GF-D8 (cell line): ENCODE measurements around the gene NPM1.

Source experiments
- DNase-seq: peaks from one replicate; lab custom pipeline; 2025; lab: John Stamatoyannopoulos, UW

Gene NPM1

DNA sequence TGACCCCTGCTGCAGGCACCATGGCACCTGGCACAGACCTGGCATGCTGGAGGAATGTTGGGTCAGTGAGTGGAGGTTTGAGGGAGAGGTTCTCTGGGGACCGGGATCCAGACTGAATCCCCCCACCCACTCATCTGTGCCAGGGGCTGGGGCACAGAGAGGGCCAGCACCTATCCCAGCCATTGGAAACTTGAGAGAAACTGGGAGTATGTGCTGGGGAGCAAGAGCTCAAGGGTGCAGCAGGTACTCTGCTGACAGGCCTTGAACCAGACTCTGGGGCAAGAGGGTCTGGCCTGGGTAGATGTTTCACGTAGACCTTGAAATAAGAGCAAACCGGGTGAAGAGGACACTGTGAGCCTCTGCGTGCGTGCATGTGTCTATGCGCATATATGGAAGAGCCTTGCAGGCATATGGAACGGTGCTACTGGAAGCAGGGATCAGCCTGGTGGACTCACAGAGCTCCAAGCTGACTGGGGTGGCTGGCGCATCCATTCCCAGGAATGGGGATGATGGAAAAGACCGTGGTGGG is 40.6 kb downstream of the NPM1 start:
- DNase-seq, result no peak

DNA sequence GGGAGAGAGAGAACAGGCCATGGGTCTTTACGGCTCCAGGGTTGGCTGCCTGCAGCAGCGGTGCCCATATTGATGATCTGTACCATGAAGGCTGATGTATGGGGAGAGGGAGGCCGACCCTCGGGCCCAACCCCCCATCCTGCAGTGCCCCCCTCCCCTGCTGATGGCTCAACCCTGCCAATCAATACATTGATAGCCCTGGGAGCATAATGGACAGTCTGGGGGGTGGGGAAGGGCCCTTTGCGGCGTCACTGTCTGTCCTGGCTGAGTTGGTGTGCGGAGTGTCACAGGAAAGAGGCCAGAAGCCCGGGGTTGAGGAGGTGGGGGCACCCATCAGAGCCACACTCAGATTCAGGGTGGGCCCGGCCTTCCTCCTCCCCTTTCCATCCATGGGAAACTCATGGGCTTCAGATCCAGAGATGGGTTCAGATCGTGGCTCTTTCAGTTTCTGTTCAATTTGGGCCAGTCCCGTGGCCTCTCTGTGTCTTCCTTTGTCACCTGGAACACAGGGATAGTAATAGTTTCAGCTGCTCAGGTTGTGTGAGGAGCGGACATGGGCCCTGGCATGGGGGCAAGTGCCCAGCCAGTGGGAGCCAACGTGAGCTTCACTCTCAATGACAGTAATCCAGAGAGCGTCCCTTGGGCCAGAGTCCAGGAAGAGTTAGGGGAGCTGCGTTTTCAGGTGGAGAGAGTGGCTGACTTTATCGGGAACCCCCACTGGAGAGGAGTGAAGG is 41.3 kb downstream of the NPM1 start:
- DNase-seq, result no peak

DNA sequence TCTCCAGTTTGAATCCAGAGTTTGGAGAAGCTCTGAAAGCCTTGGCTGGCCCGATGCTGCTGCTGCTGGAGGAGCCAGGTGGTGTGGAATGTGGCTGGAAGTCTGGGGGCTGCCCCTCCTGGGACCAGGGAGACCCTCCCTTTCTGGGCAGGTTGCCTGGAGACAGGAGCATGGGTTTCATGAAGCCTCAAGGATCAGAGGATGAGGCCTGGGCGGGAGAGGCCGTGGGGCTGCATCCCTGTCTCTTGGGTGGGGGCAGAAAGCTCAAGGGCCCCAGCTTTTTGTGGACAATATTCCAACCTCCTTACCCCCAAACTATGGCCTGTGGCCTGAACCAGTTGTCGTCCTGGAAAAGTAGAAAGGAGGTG is 41.9 kb downstream of the NPM1 start:
- no peak for DNase-seq

DNA sequence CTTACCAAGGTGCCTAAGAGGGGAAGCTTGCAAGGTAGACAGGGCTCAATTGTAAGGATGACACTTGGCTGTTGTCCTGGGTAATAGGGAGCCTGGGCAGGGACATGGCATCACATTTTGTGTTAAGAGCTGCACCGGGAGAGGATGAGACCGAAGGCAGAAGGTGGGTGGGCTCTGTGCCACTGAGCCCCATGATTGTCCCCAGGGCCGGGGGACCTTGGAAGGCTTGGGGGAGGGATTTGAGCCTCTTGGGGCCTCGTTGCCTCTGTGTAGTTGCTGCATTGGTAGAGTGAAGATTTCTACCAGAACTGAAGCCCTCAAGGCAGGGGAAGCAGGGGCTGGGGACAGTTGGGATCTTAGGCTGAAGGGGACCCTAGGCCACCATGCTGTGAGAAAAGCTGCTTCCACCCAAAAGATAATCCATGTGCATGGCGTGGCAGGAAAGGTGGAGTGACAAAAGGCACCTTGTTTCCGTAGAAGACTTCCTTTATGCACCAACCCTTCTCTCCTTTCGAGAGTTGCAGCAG is 43.7 kb downstream of the NPM1 start:
- DNase-seq, result no peak

DNA sequence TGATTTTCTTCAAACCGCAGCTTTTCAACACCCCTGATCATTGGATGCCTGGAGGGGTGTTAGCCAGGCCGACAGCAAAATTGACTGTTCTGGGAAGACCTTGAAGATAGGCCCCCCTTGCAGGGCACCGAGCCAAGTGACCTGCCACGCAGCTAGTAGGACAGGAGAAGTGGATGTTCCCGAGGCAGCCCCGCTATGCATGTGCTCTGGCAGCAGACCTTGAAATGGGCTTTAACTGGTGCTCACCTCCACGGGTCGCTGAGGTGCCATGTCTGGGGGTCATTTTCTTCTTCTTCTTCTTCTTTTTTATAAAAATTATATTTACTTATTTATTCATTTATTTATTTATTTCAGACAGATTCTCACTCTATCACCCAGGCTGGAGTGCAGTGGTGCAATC is 44.4 kb downstream of the NPM1 start:
- no peak for DNase-seq

DNA sequence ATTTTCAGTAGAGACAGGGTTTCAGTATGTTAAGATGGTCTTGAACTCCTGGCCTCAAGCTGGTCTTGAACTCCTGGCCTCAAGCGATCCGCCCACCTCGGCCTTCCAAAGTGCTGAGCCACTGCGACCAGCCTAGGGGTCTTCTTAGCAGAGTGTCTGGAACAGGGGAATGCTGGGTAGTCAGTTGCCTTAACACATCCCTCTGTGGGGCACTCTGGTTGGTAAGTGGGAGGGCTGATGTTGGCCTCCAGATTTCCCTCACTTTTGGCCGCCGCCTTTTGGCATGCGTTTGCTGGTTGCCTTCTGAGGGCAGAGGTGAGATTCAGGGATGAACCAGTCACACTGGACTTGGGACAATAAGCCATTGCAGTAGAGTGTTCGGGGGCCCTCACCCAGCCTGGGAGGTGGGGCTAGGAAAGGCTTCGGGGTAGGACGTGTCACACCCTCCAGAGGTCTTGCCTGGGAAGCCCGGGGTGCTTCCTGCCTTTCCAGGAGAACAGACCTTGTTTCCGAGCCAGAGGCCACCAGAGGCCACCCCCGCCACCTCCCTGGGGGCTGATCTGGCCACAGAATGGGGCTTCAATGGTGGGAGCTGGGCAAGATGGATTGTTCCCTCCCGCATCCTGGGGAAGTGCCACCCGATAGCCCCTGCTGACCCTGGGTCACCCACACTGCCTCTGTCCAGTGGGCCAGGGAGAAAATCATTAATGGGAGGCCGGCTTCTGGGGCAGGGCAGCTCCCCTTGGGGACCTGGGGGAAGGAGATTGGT is 45.1 kb downstream of the NPM1 start:
- DNase-seq, result no peak

DNA sequence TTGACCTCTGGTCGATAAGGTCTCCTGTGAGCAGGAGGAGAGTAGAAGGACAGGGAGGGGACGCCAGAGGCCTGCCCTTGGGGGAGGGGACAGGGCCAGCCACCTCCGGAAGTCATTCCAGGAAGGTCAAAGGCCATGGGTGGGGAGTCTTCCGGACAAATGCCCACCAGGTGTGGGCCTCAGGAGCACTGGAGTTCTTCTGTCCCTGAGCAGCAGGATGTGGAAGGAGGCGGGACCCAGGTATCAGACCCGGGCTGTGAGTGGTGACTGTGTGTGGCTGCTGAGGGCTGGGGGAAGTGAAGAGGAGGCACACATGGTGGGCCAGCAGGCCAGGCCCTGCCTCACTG is 45.7 kb downstream of the NPM1 start:
- no peak for DNase-seq

DNA sequence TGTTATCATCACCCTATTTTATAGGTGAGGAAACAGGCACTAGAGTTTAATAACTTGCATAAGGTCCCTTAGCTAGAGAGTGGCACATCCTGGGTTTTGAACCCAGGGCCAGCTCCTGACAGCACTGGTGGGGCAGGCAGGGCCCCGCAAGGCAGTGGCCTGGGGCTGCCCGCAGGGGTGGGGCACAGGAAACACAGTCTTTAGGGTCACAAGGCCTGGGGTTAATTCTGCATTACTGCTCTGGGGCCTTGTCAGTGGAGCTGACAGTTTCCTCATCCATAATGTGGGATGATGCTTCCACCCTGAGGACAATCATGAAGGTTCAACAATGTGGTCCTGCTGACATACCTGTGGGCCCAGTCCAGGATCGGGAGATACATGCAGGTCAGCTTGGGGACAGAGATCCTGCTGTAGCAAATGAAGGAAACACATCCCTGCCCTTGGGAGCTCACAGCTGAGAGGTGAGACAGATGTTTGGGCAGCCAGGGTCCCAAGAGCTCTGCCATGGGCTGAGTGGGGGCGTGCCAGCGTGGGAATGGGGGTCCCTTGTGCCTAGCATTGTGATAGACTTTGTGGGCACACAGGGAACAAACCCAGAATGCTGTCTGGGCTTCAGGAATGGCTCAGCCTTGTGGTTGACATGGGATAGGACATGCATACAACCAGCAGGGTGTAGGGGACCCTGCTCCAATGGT is 46.5 kb downstream of the NPM1 start:
- no peak for DNase-seq

DNA sequence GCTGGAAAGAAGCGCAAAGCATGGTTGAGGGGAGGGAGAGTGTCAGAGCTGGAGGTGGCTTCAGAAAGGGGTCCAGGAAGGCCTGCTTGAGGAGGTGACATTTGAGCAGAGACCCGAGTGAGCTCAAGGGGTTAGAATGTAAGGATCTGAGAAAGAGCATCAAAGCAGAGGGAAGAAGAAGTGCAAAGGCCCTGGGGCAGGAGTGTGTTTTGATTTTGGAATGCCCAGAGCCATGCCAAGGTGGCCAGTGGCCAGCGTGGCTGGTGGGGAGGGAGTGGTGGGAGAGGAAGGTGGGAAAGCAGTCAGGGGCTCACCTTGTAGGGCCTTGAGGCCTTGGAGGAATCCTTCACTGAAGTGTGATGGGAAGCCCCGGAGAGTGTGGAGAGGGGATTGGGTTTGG is 47.2 kb downstream of the NPM1 start:
- no peak for DNase-seq

DNA sequence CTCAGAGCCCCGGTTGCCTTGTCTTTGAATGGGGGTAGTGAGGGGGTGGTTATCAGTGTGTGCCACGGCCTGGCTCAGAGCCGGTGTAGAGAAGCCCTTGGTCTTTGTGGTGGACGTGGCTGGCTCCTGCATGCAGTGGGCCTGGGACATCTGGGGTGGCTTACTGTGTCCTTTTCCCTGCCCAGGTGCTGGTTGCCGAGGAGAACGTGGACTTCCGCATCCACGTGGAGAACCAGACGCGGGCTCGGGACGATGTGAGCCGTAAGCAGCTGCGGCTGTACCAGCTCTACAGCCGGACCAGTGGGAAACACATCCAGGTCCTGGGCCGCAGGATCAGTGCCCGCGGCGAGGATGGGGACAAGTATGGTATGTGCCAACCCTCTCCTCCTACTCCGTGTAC is 48.3 kb downstream of the NPM1 start:
- no peak for DNase-seq

DNA sequence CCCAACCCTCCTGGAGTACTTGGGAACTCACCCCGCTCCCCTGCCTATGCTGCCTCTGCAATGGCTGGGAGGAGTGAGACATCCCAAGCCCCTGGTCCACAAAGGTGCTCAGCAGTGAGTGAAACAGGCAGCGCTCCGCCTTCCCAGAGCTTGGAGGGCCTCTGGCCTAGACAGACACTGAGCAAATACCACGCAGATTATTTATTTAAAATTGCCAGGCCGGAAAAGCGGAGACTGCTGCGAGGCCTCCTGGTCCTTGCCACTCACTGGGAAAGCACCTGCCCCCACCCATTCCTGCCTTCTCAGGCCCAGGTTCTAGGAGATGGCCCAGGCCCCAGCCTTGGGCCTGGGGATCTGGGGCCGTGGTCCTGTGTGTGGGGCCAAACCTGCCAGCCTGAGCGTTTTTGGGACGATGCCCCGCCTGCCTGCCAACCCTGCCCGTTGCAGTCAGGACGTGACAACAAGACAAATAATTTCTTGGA is 49.2 kb downstream of the NPM1 start:
- DNase-seq, result no peak

DNA sequence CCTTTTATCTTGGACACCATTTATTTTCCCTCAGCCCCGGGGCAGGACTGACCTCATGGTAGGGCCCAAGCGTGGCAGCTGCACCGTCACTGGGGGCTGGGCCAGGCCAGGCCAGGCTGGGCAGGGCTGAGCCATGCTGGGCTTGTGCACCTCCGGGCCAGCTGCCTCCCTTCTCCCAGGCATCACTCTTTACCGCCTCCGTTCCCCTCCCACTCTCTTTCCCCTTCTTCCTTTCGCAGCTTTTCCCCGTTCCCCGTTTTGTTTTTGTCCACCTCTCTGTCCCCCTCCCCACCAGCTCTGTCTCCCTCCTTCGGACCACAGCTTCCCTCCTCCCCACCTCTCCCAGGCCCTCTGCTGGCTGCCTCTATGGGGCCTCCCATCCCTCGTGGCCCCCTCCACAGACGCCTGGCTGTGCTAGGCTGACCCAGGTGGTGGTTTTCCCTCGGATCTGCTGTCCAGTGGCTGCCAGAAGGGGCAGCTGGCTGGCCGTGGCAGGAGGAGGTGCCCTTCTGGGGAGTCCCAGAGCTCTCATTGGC is 49.7 kb downstream of the NPM1 start:
- no peak for DNase-seq

DNA sequence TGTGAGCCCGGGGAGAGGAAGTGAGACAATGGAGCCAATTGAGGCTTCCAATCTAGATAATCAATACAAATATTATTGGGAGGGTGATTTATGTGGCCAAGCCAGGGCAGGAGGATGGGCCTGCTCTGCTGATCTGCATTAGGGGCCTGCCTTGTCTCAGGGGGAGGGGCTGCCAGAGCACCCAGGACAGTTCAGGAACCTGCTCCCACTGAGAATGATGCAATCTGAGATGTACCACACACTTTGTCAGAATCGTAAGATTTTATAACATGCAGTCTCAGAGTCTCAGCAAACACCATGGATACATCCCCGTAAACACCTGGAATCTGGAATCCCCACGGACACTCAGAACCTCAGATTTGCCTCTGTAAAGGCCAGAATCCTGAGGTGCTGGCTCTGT is 51.1 kb downstream of the NPM1 start:
- DNase-seq, result no peak

DNA sequence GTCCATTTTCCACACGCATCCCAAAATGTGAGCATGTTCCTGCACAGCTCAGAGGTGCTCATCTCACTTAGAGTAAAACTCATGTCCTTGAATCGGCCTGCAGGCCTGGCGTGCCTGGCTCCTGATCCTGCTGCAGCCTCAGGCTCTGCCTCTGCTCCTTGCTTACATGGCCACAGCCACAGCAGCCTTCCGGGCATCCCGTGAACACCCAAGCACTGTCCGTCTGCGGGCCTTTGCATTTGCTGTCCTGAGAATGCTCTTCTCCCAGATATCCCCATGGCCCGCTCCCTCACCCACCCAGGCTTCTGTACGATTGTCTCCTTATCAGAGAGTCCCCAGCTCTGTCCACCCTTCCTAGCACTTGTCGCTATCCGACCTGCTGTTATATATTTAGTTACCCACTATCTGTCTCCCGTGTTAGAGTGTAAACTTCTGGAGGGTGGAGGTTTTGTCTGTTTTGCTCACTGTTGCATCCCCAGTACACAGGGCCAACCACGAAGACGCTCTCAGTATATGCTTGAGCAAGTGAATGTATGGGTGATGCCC is 53.7 kb downstream of the NPM1 start:
- DNase-seq, result no peak

DNA sequence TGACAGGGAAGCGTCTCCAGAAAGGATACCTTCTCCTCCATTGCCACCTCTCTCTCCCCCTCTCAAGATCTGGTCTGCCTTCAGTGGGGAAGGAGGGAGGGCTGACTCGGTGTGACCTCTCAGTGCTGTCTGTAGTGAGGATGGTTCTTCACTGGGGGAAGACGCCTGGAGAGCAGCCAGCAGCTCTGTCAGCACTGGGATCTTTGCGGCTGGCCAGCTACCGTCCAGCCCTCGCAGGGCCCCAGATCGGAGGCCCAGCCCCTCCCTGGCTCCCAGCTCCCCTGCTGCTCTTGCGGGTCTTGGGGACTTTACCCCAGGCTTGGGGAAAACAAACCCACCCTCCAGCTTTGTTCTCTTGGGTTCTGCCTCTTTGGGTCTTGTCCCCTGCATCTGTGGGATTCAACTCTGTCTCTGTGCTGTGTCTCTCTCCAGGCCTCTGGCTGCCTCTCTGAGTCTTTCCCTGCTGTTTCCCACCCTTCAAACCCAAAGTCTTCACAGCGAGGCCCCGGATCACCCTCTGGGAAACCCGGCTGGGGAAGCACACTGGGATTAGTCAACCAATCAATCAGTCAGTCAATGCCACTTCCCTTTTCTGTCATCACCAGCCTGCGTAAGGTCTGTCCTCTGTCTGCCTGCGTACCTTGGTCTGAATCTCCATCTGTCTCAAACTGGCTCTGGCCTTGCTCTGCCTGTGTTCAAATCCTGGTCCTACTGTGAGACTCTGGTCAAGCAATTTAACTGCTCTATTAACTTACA is 54.8 kb downstream of the NPM1 start:
- no peak for DNase-seq

DNA sequence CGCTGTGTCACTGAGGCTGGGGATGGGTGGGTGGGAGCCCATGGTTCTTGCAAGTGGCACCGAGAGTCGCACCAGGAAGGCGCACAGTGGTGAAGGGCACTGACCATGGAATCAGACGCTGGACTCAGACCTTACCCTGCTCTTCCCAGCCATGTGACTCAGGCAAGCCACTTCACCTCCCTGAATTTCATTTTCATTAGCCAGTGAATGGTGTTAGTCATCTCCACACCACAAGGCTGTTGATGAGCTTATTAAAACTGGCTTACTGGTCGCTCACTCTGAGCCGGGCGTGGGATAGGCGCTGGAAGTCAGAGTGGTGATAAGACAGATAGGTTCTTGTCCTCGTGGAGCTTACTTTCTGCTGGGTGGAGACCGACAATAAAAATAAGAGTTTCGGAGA is 56.9 kb downstream of the NPM1 start:
- DNase-seq, result no peak

DNA sequence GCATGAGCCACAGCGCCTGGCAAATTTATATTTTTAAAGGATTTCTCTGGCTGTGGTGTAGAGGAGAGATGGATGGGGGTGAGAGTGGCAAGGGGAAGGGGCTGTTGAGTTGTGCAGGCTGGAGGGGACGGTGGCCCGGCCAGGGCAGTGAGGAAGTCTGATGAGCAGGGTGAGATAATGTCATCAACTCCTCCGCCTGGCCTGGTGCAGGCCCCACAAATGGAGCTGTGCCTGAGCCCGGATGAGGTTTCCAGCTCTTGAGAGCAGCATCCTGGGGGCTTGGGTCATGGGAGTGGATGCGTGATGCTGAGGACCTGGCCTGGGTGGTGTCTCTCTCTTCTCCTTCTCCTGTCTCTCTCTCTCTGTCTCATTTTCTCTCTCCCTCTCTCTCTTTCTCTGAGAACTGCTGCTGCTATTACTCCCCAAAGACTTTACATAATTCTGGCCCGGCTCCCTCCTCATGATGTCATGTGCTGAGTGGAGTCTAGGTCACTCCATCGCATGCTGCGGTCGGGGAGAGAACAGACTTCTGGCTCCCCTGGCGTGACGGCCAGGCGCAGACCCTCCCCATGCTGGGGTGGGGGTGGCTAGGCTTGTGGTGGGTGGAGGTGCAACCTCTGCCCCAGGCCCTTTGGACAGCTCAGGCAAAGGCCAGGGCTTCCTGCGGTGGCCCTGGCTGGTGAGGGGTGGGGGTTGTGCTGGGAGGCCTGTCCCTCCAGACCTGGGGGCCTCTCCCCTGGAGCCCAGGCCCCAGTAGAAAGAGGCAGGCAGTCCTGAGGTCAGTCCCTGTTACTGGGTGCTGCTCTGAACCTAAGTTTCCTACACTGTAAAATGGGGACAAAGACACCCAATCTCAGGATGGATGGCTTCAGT is 58.2 kb downstream of the NPM1 start:
- DNase-seq, result no peak

DNA sequence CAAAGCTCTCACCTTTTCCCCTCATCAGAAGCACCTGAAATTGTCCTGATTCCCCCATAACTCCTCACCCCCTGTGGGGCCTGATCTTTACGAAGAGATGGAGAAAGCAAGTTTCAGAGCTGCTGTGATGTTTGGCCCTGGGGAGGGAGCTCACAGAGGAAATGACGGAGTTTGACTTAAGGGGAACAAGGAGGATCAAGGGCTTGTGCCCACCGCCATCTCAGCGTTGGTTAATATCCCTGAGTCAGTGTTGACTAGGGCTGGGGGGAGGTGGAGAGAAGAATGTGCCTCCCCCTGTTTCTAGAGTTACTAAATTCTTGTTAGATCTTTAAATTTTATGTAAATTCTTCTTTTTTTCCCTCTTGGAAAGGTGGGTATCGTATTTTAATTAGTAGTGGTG is 59.6 kb downstream of the NPM1 start:
- no peak for DNase-seq

DNA sequence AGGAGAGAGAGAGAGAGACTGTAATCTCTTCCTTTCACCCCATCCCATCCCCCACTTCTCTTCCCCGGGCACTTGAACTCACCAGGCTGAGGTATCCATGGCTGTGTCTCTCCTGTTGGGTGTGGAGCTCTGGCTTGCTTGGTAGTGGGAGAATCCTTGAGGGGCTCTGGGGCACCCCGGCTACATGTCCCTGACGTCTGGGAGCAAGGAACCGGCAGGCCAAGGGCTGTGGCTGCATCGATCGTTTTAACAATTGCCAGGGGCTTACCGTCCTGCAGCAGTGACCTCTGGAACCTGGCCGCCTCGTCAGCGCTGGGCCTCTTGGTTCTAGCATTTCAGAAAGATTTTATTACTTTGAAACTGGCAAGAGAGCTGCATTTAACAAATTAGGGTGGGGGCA is 61.8 kb downstream of the NPM1 start:
- DNase-seq, result no peak
